OCI-LY7 (cell line): ENCODE measurements around the gene FCRLB.

Experiments
- CTCF ChIP-seq: fragments of 200-600 bp; sonication (generic); conservative IDR thresholded peaks from 2 replicates; pipeline ENCODE4 v1.5.1; 2014; ENCODE audit warnings: mild to moderate bottlenecking, antibody characterized with exemption, low read length, moderate library complexity, mixed read lengths
- EZH2phosphoT487 ChIP-seq: fragments of 200-600 bp; sonication (generic); IDR thresholded peaks from 2 replicates; pipeline ENCODE4 v1.6.1; 2018; ENCODE audit warnings: low read depth, borderline replicate concordance, mild to moderate bottlenecking, mixed run types, antibody characterized with exemption, low read length, moderate library complexity, mixed read lengths

GRCh38 chr1:161747801-161748200, 26.5 kb downstream of the FCRLB start:
- TF ChIP-seq CTCF = no peak
- TF ChIP-seq EZH2phosphoT487 = no peak
